ENCODE results near the gene DOCK9. TPM values are rescaled to one million over a fixed set of nuclear protein-coding genes. Genes with fewer than 3 reads are reported as not detected.

DOCK9 gene, protein sequence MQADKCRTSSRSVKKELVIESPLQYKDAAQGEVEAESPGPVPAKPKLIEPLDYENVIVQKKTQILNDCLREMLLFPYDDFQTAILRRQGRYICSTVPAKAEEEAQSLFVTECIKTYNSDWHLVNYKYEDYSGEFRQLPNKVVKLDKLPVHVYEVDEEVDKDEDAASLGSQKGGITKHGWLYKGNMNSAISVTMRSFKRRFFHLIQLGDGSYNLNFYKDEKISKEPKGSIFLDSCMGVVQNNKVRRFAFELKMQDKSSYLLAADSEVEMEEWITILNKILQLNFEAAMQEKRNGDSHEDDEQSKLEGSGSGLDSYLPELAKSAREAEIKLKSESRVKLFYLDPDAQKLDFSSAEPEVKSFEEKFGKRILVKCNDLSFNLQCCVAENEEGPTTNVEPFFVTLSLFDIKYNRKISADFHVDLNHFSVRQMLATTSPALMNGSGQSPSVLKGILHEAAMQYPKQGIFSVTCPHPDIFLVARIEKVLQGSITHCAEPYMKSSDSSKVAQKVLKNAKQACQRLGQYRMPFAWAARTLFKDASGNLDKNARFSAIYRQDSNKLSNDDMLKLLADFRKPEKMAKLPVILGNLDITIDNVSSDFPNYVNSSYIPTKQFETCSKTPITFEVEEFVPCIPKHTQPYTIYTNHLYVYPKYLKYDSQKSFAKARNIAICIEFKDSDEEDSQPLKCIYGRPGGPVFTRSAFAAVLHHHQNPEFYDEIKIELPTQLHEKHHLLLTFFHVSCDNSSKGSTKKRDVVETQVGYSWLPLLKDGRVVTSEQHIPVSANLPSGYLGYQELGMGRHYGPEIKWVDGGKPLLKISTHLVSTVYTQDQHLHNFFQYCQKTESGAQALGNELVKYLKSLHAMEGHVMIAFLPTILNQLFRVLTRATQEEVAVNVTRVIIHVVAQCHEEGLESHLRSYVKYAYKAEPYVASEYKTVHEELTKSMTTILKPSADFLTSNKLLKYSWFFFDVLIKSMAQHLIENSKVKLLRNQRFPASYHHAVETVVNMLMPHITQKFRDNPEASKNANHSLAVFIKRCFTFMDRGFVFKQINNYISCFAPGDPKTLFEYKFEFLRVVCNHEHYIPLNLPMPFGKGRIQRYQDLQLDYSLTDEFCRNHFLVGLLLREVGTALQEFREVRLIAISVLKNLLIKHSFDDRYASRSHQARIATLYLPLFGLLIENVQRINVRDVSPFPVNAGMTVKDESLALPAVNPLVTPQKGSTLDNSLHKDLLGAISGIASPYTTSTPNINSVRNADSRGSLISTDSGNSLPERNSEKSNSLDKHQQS (N-terminal part only)
- 4.2 and 4.5 TPM in 2 replicates for total RNA-seq (2021)
- Bru-seq, nascent RNA: percentile 40 among the genes with signal in this experiment
- BruChase-seq, experiment 1, labeled RNA remaining after a 2-hour chase: percentile 39 among the genes with signal in this experiment
- percentile 41 among the genes with signal in this experiment for BruChase-seq, experiment 2, labeled RNA remaining after a 6-hour chase
- long read RNA-seq, partial matches to known transcripts: 0 of 4 reads
- long read RNA-seq, other reads (novel, unspliced or antisense): 4 of 4 reads

DNA sequence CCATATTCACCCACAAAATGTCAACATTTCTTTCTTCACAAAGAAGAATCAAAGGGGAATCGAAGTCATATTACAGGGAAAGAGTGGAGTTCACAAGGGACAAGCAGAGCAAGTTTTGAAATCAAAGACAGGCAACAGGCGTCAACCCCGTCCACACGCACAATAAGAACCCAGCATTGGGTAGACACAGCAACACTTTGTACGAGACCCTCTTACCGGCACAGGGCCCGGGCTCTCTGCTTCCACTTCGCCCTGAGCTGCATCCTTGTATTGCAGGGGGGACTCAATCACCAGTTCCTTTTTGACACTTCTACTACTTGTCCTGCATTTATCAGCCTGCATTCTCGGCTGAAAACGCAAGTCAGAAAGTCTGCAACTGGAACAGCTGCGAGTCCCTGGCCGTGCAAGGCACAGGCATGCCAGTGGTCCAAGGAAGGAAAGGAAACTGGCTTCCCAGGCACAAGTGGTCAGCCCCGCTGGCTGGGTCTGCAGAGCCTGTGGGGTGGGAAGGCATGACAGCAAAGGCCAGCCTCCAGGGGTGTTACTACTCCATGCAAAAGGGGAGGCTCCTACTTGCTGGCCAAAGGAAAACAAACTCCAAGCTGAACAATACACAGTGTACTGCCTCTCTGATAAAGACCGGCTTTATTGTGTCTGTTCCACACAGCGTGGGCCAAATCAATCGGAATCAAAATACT lies at the start of gene DOCK9:
DOCK9 (minus strand) TSS at position 497 of the 698 bp plus-strand sequence; CDS start at position 342, 155 bp downstream.
- ChIA-PET POLR2A (ENCODE audit: low non-redundant PET) (interaction anchor here (0.6 kb wide), 1 partner anchor 50 kb away, joined by 3 read pairs; no protein-coding TSS in a partner anchor), CTCF (no interaction called here)
- no peaks in the 10 kb centered on the region for H3K9me3 ChIP-seq (ENCODE audit: low read depth, low read length, poor library complexity, severe bottlenecking)
- BruUV-seq (replicated peaks): no TSS peak
- H3K27me3 ChIP-seq (replicated peaks; ENCODE audit: insufficient read depth, low read depth, low read length, poor library complexity): no peaks in the 10 kb centered on the region
- H3K36me3 ChIP-seq (ENCODE audit: insufficient read depth, low read length, poor library complexity, severe bottlenecking): no peaks in the 10 kb centered on the region
- no peak for DNase-seq (ENCODE audit: low spot score)
- no peak for TF ChIP-seq EZH2 (IDR thresholded peaks at IDR 0.05; ENCODE audit: borderline replicate concordance, low read depth, low read length, poor library complexity, severe bottlenecking)
- H3K4me3 ChIP-seq (ENCODE audit: low read depth, low read length, poor library complexity, severe bottlenecking): no peak within 1 kb of the TSS
- intact Hi-C loops (cut with micrococcal nuclease; ENCODE audit: unreplicated experiment): no loop called here
- no peak within 1 kb of the TSS for H3K27ac ChIP-seq (ENCODE audit: low read depth, low read length, poor library complexity, severe bottlenecking)
- H3K4me1 ChIP-seq (ENCODE audit: insufficient read depth, low read length, poor library complexity, severe bottlenecking): peaks cover 33% of the 10 kb centered on the region

GRCh38 chr13:99027260-99027659 lies 49.4 kb upstream of the DOCK9 start:
- Histone ChIP-seq H3K4me1 (ENCODE audit: insufficient read depth, low read length, poor library complexity, severe bottlenecking) (no peaks in the 10 kb centered on the region), H3K27me3 (replicated peaks; ENCODE audit: insufficient read depth, low read depth, low read length, poor library complexity) (no peaks in the 10 kb centered on the region), H3K9me3 (ENCODE audit: low read depth, low read length, poor library complexity, severe bottlenecking) (no peaks in the 10 kb centered on the region), H3K36me3 (ENCODE audit: insufficient read depth, low read length, poor library complexity, severe bottlenecking) (no peaks in the 10 kb centered on the region), H3K4me3 (ENCODE audit: low read depth, low read length, poor library complexity, severe bottlenecking) (no peak overlapping the region), H3K27ac (ENCODE audit: low read depth, low read length, poor library complexity, severe bottlenecking) (no peak overlapping the region)
- POLR2A ChIA-PET (ENCODE audit: low non-redundant PET): interaction anchor here (0.6 kb wide), 1 partner anchor 50 kb away, joined by 3 read pairs; no protein-coding TSS in a partner anchor
- no peak for DNase-seq (ENCODE audit: low spot score)
- intact Hi-C loops (cut with micrococcal nuclease; ENCODE audit: unreplicated experiment): no loop called here
- BruUV-seq (replicated peaks): no TSS peak
- TF ChIP-seq EZH2 (IDR thresholded peaks at IDR 0.05; ENCODE audit: borderline replicate concordance, low read depth, low read length, poor library complexity, severe bottlenecking): no peak
- TF ChIP-seq, protein P1, sequence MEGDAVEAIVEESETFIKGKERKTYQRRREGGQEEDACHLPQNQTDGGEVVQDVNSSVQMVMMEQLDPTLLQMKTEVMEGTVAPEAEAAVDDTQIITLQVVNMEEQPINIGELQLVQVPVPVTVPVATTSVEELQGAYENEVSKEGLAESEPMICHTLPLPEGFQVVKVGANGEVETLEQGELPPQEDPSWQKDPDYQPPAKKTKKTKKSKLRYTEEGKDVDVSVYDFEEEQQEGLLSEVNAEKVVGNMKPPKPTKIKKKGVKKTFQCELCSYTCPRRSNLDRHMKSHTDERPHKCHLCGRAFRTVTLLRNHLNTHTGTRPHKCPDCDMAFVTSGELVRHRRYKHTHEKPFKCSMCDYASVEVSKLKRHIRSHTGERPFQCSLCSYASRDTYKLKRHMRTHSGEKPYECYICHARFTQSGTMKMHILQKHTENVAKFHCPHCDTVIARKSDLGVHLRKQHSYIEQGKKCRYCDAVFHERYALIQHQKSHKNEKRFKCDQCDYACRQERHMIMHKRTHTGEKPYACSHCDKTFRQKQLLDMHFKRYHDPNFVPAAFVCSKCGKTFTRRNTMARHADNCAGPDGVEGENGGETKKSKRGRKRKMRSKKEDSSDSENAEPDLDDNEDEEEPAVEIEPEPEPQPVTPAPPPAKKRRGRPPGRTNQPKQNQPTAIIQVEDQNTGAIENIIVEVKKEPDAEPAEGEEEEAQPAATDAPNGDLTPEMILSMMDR (conservative IDR thresholded peaks at IDR 0.05; ENCODE audit: low read depth, low read length): no peak
- CTCF ChIA-PET: no interaction called here

DNA sequence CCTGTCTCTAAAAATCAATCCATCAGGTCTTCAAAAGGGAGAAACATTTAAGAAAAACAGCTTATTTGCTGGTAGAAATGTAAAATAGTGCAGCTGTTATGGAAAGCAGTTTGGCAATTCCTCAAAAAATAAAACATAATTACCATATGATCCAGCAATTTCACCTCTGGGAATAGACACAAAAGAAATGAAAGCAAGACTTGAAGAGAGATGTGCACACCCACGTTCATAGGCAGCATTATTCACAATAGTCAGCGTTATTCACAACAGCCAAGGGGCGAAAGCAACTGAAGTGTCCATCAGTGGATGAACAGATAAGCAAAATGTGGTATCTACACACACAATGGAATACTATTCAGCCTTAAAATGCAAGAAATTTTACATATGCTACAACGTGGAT lies 45.1 kb upstream of the DOCK9 start:
- intact Hi-C loops (cut with micrococcal nuclease; ENCODE audit: unreplicated experiment): no loop called here
- TF ChIP-seq, protein P1 (conservative IDR thresholded peaks at IDR 0.05; ENCODE audit: low read depth, low read length): no peak
- TF ChIP-seq EZH2 (IDR thresholded peaks at IDR 0.05; ENCODE audit: borderline replicate concordance, low read depth, low read length, poor library complexity, severe bottlenecking): no peak
- BruUV-seq (replicated peaks): no TSS peak
- Histone ChIP-seq H3K27ac (ENCODE audit: low read depth, low read length, poor library complexity, severe bottlenecking) (no peak overlapping the region), H3K9me3 (ENCODE audit: low read depth, low read length, poor library complexity, severe bottlenecking) (no peaks in the 10 kb centered on the region), H3K36me3 (ENCODE audit: insufficient read depth, low read length, poor library complexity, severe bottlenecking) (no peaks in the 10 kb centered on the region), H3K27me3 (replicated peaks; ENCODE audit: insufficient read depth, low read depth, low read length, poor library complexity) (no peaks in the 10 kb centered on the region), H3K4me3 (ENCODE audit: low read depth, low read length, poor library complexity, severe bottlenecking) (no peak overlapping the region), H3K4me1 (ENCODE audit: insufficient read depth, low read length, poor library complexity, severe bottlenecking) (no peaks in the 10 kb centered on the region)
- POLR2A ChIA-PET (ENCODE audit: low non-redundant PET): no interaction called here
- CTCF ChIA-PET: no interaction called here
- DNase-seq (ENCODE audit: low spot score): no peak

All from A673 (cell line).